Osteoblast (primary cell): ENCODE results near the gene LSP1. TPM values are rescaled to one million over a fixed set of nuclear protein-coding genes. Genes with fewer than 3 reads are reported as not detected.

Experiments used
- DNase-seq: peaks from one replicate; pipeline ENCODE4 v3.0.0; 2011; ENCODE audit warnings: low spot score, mixed read lengths; ENCODE audit not compliant: insufficient read length; ENCODE audit errors: missing footprints
- H2AFZ ChIP-seq: 2 replicates; pipeline ENCODE4 v1.6.0; 2011; ENCODE audit warnings: mild to moderate bottlenecking, low read length
- H3K27ac ChIP-seq: 2 replicates; pipeline ENCODE4 v1.5.1; 2011; ENCODE audit warnings: mild to moderate bottlenecking, low read depth, low read length, moderate library complexity
- H3K27me3 ChIP-seq: 2 replicates; pipeline ENCODE4 v1.6.0; 2012; ENCODE audit warnings: mild to moderate bottlenecking, control low read depth, inconsistent platforms, low read length, moderate library complexity; ENCODE audit not compliant: insufficient read depth
- H3K36me3 ChIP-seq: 2 replicates; pipeline ENCODE4 v1.5.1; 2011; ENCODE audit warnings: mild to moderate bottlenecking, low read length, control low read depth, moderate library complexity; ENCODE audit not compliant: insufficient read depth
- H3K4me1 ChIP-seq: 2 replicates; pipeline ENCODE4 v1.5.1; 2011; ENCODE audit warnings: mild to moderate bottlenecking, low read length, control low read depth, moderate library complexity; ENCODE audit not compliant: insufficient read depth
- H3K4me2 ChIP-seq: 2 replicates; pipeline ENCODE4 v1.6.0; 2011; ENCODE audit warnings: mild to moderate bottlenecking, low read length; ENCODE audit not compliant: insufficient read depth
- H3K4me3 ChIP-seq: fragments of 200-600 bp; sonication (generic); 3 replicates; pipeline ENCODE4 v1.5.1; 2012; ENCODE audit warnings: mild to moderate bottlenecking, low read length, inconsistent platforms; ENCODE audit not compliant: insufficient read depth
- H3K79me2 ChIP-seq: 2 replicates; pipeline ENCODE4 v1.6.0; 2012; ENCODE audit warnings: mild to moderate bottlenecking, low read length, control low read depth, inconsistent platforms; ENCODE audit not compliant: insufficient read depth
- H3K9me3 ChIP-seq: 2 replicates; pipeline ENCODE4 v1.5.1; 2011; ENCODE audit warnings: low read depth, low read length, control low read depth
- H4K20me1 ChIP-seq: 2 replicates; pipeline ENCODE4 v1.6.0; 2012; ENCODE audit warnings: mild to moderate bottlenecking, low read length, control low read depth; ENCODE audit not compliant: insufficient read depth
- CTCF ChIP-seq: IDR thresholded peaks from 2 replicates; pipeline ENCODE4 v1.5.1; 2011; ENCODE audit warnings: mild to moderate bottlenecking, low read depth, low read length, moderate library complexity; ENCODE audit errors: extremely low read depth
- total RNA-seq: library from RNA; depleted of rRNA; stranded (reverse); fragments of >200 nt; gene quantifications from 2 replicates; pipeline ENCODE4 v1.2.3, GENCODE V29; 2012

LSP1 gene
- total RNA-seq, 1 donor = 54.6 TPM

DNA sequence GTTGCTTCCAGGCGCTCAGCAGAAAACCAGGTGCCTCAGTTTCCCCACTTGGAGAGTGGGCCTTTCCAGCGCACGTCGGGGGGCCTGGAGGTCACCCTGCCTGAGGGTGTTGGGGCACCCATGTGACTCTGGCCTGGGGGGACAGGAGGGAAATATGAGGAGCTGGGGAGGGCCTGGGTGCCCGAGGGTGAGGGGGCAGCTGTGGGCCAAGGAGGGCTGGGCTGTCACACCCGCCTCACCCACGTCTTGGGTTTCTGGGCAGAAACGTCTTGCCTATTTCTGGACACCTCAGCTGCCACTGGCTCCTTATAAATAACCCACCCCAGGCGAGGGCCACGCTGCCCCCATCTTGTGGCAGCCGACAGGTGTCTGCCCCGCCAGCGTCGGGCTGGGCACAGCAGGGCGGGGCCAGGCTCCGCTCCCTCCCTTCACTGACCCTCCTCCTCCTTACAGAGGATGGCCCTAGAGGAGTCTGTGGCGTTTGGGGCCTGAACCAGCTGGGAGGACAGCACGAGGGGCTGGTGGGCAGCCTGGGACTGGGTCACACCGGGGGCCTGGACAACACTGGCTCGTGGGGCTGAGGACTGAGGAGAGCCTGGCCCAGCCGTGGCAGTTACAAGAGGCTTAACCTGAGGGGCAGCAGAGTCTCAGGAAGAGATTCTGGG lies 68.2 kb downstream of the LSP1 start:
- H3K4me1 ChIP-seq = peaks cover 4% of the 10 kb centered on the region
- H2AFZ ChIP-seq = no peak overlapping the region
- peaks cover 3% of the 10 kb centered on the region for H3K27me3 ChIP-seq
- H3K4me2 ChIP-seq = no peak overlapping the region
- H3K4me3 ChIP-seq = no peak overlapping the region
- no peak for TF ChIP-seq CTCF
- H4K20me1 ChIP-seq = no peaks in the 10 kb centered on the region
- H3K27ac ChIP-seq = no peak overlapping the region
- H3K36me3 ChIP-seq = no peaks in the 10 kb centered on the region
- H3K9me3 ChIP-seq = no peaks in the 10 kb centered on the region
- no peaks in the 10 kb centered on the region for H3K79me2 ChIP-seq
- DNase-seq = peak; percentile 83

DNA sequence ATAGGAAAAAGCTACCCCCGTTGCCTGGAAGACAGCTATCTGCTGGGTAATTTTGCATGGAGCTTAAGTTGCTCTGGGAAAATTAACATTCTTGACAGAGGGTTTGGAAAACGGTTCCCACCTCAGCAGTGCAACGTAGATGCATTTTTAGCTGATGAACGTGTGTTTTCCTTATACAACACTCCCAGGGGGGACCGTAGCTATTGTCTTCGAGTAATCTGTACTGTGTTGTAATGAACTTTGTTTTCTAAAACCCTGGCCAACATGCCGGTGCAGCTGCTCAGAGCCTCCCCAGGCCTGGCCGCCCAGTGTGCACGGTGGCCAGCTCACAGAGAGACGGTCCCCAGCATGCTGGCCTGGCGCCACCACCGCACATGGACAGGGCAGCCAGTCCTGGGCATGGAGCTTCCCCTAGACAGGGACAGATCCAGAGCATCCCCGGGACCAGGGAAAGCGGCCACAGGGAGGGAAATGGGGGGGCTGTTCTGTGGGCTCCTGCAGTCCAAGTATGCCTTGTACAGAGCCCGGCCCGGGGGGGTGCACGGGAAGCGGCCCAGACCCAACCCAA lies 68.8 kb downstream of the LSP1 start:
- no peak overlapping the region for H3K4me2 ChIP-seq
- peak; percentile 94 for DNase-seq
- H3K4me1 ChIP-seq = peaks cover 4% of the 10 kb centered on the region
- H3K27me3 ChIP-seq = peaks cover 3% of the 10 kb centered on the region
- H4K20me1 ChIP-seq = no peaks in the 10 kb centered on the region
- no peak overlapping the region for H3K27ac ChIP-seq
- H3K79me2 ChIP-seq = no peaks in the 10 kb centered on the region
- no peak overlapping the region for H2AFZ ChIP-seq
- TF ChIP-seq CTCF = no peak
- H3K36me3 ChIP-seq = no peaks in the 10 kb centered on the region
- H3K4me3 ChIP-seq = no peak overlapping the region
- no peaks in the 10 kb centered on the region for H3K9me3 ChIP-seq

GRCh38 chr11:1922481-1923081 lies 69.7 kb downstream of the LSP1 start:
- Histone ChIP-seq H3K9me3 (no peaks in the 10 kb centered on the region), H3K27ac (no peak overlapping the region), H3K36me3 (no peaks in the 10 kb centered on the region), H3K27me3 (peaks cover 3% of the 10 kb centered on the region), H3K4me2 (no peak overlapping the region), H3K4me3 (no peak overlapping the region), H2AFZ (no peak overlapping the region), H4K20me1 (no peaks in the 10 kb centered on the region), H3K4me1 (peaks cover 4% of the 10 kb centered on the region), H3K79me2 (no peaks in the 10 kb centered on the region)
- DNase-seq = peak; percentile 63
- no peak for TF ChIP-seq CTCF

- Histone ChIP-seq H4K20me1 (no peaks in the 10 kb centered on the region), H3K4me1 (peaks cover 4% of the 10 kb centered on the region), H3K79me2 (no peaks in the 10 kb centered on the region), H3K36me3 (no peaks in the 10 kb centered on the region), H3K27me3 (peaks cover 1% of the 10 kb centered on the region), H3K4me2 (no peak overlapping the region), H3K27ac (no peak overlapping the region), H2AFZ (no peak overlapping the region), H3K9me3 (no peaks in the 10 kb centered on the region), H3K4me3 (no peak overlapping the region)
- no peak for TF ChIP-seq CTCF
- peak; percentile 73 for DNase-seq
Measured at GRCh38 chr11:1923201-1923956, 70.5 kb downstream of the LSP1 start.
